Breast epithelium (tissue), 4 donors: ENCODE results near the gene C4orf50. TPM values are rescaled to one million over a fixed set of nuclear protein-coding genes. Genes with fewer than 3 reads are reported as not detected.

Source experiments
- DNase-seq, 2 donors: peaks; one replicate each; pipeline ENCODE4 v3.0.0-alpha.2; 2019; ENCODE audit warnings: low spot score in 2 of 2
- H3K27ac ChIP-seq, 2 donors: fragments of 200-600 bp; sonication (generic) in 1 of 2; one replicate each; pipeline ENCODE4 v1.5.1; 2016 to 2019; ENCODE audit warnings: mild to moderate bottlenecking in 1 of 2
- H3K27me3 ChIP-seq, 2 donors: fragments of 200-600 bp; sonication (generic) in 1 of 2; one replicate each; pipeline versions ENCODE4 v1.5.1 to v1.6.0; 2017 to 2019; ENCODE audit warnings: control low read depth in 1 of 2, mild to moderate bottlenecking in 1 of 2
- H3K36me3 ChIP-seq: fragments of 200-600 bp; one replicate; pipeline ENCODE4 v1.5.1; 2019
- H3K4me1 ChIP-seq, 2 donors: fragments of 200-600 bp; sonication (generic); one replicate each; pipeline ENCODE4 v1.5.1; 2016 to 2019; ENCODE audit warnings: control low read depth in 1 of 2
- H3K4me3 ChIP-seq, 3 donors: fragments of 200-600 bp; sonication (generic); 1 replicate in 2 of 3; 2 replicates in 1 of 3; pipeline ENCODE4 v1.5.1; 2016 to 2019; ENCODE audit warnings: mild to moderate bottlenecking in 3 of 3, moderate library complexity in 2 of 3
- H3K9me3 ChIP-seq, 2 donors: fragments of 200-600 bp; sonication (generic) in 1 of 2; one replicate each; pipeline ENCODE4 v1.5.1; 2016 to 2019; ENCODE audit warnings: control low read depth in 1 of 2
- POLR2A ChIP-seq: fragments of 450-650 bp; IDR thresholded peaks from one replicate; pipeline ENCODE4 v1.6.1; 2016; ENCODE audit warnings: antibody characterized with exemption, mild to moderate bottlenecking, moderate library complexity
- POLR2AphosphoS5 ChIP-seq, 3 donors: sonication (generic); formaldehyde crosslinking; IDR thresholded peaks; one replicate each; pipeline ENCODE4 v1.6.1; 2017; ENCODE audit warnings: antibody characterized with exemption in 3 of 3
- intact Hi-C: fragments of 100-400 bp; cut with DNase I; formaldehyde crosslinking; loops from one replicate; pipeline ENCODE4 v1.15.1; 2023; ENCODE audit warnings: low total_unique reads
- total RNA-seq, 3 donors: library from RNA; depleted of rRNA; stranded (reverse); fragments of >200 nt; gene quantifications; one replicate each; pipeline ENCODE4 v1.1.0, GENCODE V29; 2016
- TF ChIP-seq, protein P1 (sequence below), 3 donors: fragments of 450-650 bp; IDR thresholded peaks; one replicate each; pipeline ENCODE4 v1.5.1; 2016 to 2017; ENCODE audit warnings: antibody characterized with exemption in 3 of 3, mild to moderate bottlenecking in 3 of 3, moderate library complexity in 3 of 3

Gene C4orf50
- total RNA-seq, 3 donors from 2014 or later: under 0.01 TPM; not detected in 1

- H3K4me3 ChIP-seq: no peak overlapping the region
- TF ChIP-seq POLR2A (no peak), POLR2AphosphoS5 (IDR thresholded peaks at IDR 0.05) (no peak)
- TF ChIP-seq, protein P1, sequence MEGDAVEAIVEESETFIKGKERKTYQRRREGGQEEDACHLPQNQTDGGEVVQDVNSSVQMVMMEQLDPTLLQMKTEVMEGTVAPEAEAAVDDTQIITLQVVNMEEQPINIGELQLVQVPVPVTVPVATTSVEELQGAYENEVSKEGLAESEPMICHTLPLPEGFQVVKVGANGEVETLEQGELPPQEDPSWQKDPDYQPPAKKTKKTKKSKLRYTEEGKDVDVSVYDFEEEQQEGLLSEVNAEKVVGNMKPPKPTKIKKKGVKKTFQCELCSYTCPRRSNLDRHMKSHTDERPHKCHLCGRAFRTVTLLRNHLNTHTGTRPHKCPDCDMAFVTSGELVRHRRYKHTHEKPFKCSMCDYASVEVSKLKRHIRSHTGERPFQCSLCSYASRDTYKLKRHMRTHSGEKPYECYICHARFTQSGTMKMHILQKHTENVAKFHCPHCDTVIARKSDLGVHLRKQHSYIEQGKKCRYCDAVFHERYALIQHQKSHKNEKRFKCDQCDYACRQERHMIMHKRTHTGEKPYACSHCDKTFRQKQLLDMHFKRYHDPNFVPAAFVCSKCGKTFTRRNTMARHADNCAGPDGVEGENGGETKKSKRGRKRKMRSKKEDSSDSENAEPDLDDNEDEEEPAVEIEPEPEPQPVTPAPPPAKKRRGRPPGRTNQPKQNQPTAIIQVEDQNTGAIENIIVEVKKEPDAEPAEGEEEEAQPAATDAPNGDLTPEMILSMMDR (IDR thresholded peaks at IDR 0.05): no peak
- no peak for DNase-seq
- H3K9me3 ChIP-seq: no peaks in the 10 kb centered on the region
- H3K4me1 ChIP-seq: peaks cover 0 to 9% of the 10 kb centered on the region in 2 donors
- H3K27ac ChIP-seq: no peak overlapping the region
- intact Hi-C loops: no loop called here
- peaks cover 0 to 32% of the 10 kb centered on the region in 2 donors for H3K27me3 ChIP-seq
- no peaks in the 10 kb centered on the region for H3K36me3 ChIP-seq
Observed at GRCh38 chr4:5884796-5885195, 133.4 kb downstream of the C4orf50 start.

DNA sequence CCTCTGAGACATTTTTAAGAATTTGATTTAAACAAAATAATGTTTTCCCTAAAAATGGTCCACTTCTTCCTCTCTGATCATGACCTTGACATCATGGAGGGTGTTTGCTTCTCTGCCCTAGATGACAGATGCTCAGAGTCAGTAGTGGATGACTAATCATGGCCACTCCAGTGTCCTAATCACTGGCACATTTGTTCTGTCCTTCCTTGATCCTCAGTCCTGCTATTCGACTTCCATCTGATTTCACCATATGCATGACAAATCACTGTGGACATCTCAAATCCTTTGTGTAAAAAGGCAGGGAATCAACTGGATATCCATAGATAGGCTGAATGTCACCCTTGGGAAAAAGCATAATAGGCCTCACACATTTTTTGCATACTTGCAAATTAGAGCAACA, 134.3 kb downstream of the C4orf50 start:
- Histone ChIP-seq H3K4me1 (peaks cover 0 to 9% of the 10 kb centered on the region in 2 donors), H3K27me3 (peaks cover 0 to 23% of the 10 kb centered on the region in 2 donors), H3K36me3 (no peaks in the 10 kb centered on the region), H3K4me3 (no peak overlapping the region), H3K9me3 (no peaks in the 10 kb centered on the region), H3K27ac (no peak overlapping the region)
- intact Hi-C loops: no loop called here
- TF ChIP-seq, protein P1 (IDR thresholded peaks at IDR 0.05): no peak
- TF ChIP-seq POLR2A (no peak), POLR2AphosphoS5 (IDR thresholded peaks at IDR 0.05) (no peak)
- DNase-seq: no peak

GRCh38 chr4:5882947-5883346, 135.3 kb downstream of the C4orf50 start:
- TF ChIP-seq, protein P1 (IDR thresholded peaks at IDR 0.05): no peak
- Histone ChIP-seq H3K36me3 (no peaks in the 10 kb centered on the region), H3K27me3 (peaks cover 0 to 15% of the 10 kb centered on the region in 2 donors), H3K4me1 (peaks cover 0 to 5% of the 10 kb centered on the region in 2 donors), H3K9me3 (no peaks in the 10 kb centered on the region), H3K4me3 (no peak overlapping the region), H3K27ac (no peak overlapping the region)
- intact Hi-C loops: no loop called here
- DNase-seq: no peak

GRCh38 chr4:5881340-5881739, 136.9 kb downstream of the C4orf50 start:
- intact Hi-C loops: no loop called here
- Histone ChIP-seq H3K27me3 (peaks cover 0 to 4% of the 10 kb centered on the region in 2 donors), H3K27ac (no peak overlapping the region), H3K36me3 (no peaks in the 10 kb centered on the region), H3K4me3 (no peak overlapping the region), H3K9me3 (no peaks in the 10 kb centered on the region), H3K4me1 (no peaks in the 10 kb centered on the region)
- DNase-seq: no peak
- TF ChIP-seq POLR2A (no peak), POLR2AphosphoS5 (IDR thresholded peaks at IDR 0.05) (no peak)
- TF ChIP-seq, protein P1 (IDR thresholded peaks at IDR 0.05): no peak

GRCh38 chr4:5878359-5878758, 139.9 kb downstream of the C4orf50 start:
- intact Hi-C loops: no loop called here
- Histone ChIP-seq H3K4me3 (no peak overlapping the region), H3K27ac (no peak overlapping the region), H3K4me1 (no peaks in the 10 kb centered on the region), H3K27me3 (no peaks in the 10 kb centered on the region), H3K36me3 (no peaks in the 10 kb centered on the region), H3K9me3 (no peaks in the 10 kb centered on the region)
- no peak for DNase-seq
- TF ChIP-seq, protein P1 (IDR thresholded peaks at IDR 0.05): no peak
